Measurements from ENCODE around the gene TICAM2. TPM values are rescaled to one million over a fixed set of nuclear protein-coding genes. Genes with fewer than 3 reads are reported as not detected.
"Not testable (repeated sequence)": the region's sequence is repeated elsewhere in the genome, so short reads cannot be mapped to it uniquely, and the experiment has no call there.

TICAM2 gene, protein sequence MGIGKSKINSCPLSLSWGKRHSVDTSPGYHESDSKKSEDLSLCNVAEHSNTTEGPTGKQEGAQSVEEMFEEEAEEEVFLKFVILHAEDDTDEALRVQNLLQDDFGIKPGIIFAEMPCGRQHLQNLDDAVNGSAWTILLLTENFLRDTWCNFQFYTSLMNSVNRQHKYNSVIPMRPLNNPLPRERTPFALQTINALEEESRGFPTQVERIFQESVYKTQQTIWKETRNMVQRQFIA
- under 1 TPM; 0.27 to 0.96 TPM for total RNA-seq

DNA sequence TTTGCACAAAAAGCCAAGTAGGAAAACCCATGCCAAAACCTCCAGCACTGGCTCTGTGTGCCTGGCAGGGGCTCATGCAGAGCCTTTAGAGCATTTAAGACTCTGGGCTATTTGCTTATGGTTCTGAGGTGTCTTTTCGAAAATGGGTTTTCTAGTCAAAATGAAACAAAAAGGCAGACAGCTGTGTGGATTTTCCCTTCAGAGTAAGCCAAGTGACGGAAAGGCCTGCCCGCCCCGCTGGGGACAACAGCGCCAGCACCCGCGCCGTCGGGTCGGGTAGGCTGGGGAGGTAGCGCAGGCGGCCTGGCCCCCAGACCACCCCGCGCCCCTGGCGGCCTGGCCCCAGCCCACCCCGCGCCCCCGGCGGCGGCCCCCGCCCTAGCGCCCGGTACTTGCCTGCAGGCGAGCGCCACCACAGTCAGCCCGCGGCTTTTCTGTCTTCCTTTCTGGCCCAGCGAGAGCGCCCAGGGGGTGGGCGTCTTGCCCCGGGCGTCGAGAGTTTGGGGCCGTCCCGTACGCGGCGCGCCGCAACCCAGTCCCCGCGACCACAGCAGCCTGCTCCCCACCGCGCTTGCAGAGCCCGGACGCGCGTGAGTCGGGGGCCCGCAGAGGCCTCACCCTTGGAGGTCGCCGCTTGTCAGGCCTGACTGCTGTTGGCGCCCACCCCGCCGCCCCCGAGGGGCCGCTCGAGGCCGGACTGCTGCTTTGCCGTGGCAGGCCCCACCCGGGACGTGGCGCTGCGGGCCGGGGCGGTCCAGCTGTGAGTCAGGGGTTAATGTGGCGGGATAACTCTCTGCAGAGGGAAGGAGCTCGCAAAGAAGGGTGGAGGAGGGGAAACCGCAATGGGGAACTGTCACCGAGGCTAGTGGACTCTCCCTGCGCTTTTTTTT lies at the start of gene TICAM2:
TSS of gene TICAM2 (minus strand) at position 779 of the 890 bp plus-strand sequence. CDS start 21,223 bp downstream, outside the sequence.
- no peaks in the 10 kb centered on the region for H3K27me3 Mint-ChIP-seq
- ATAC-seq, result peak; percentile 87

GRCh38 chr5:115649541-115649940 lies 47.3 kb upstream of the TICAM2 start:
- ATAC-seq (no peak), DNase-seq (no peak)
- no peaks in the 10 kb centered on the region for H3K36me3 Mint-ChIP-seq (ENCODE audit: low read depth)
- peaks cover 15% of the 10 kb centered on the region for H3K27me3 Mint-ChIP-seq
- TF ChIP-seq, protein P1, sequence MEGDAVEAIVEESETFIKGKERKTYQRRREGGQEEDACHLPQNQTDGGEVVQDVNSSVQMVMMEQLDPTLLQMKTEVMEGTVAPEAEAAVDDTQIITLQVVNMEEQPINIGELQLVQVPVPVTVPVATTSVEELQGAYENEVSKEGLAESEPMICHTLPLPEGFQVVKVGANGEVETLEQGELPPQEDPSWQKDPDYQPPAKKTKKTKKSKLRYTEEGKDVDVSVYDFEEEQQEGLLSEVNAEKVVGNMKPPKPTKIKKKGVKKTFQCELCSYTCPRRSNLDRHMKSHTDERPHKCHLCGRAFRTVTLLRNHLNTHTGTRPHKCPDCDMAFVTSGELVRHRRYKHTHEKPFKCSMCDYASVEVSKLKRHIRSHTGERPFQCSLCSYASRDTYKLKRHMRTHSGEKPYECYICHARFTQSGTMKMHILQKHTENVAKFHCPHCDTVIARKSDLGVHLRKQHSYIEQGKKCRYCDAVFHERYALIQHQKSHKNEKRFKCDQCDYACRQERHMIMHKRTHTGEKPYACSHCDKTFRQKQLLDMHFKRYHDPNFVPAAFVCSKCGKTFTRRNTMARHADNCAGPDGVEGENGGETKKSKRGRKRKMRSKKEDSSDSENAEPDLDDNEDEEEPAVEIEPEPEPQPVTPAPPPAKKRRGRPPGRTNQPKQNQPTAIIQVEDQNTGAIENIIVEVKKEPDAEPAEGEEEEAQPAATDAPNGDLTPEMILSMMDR (IDR thresholded peaks at IDR 0.05), result no peak
- H3K9me3 Mint-ChIP-seq, result no peaks in the 10 kb centered on the region
- H3K27ac Mint-ChIP-seq, result no peak overlapping the region
- intact Hi-C loops (cut with micrococcal nuclease), result no loop called here
- CTCF ChIA-PET, result no interaction called here
- H3K4me3 Mint-ChIP-seq, result no peak overlapping the region
- H3K4me1 Mint-ChIP-seq (ENCODE audit: low read depth), result no peaks in the 10 kb centered on the region
- POLR2A ChIA-PET, result interaction anchor here (0.6 kb wide), 1 partner anchor 366 kb away, joined by 3 read pairs; no protein-coding TSS in a partner anchor

More for the DNA sequence above, at the start of gene TICAM2:
- peak within 1 kb of the TSS; percentile 39 for H3K27ac Mint-ChIP-seq
- peak within 1 kb of the TSS; percentile 41 for H3K4me3 Mint-ChIP-seq
- POLR2A ChIA-PET, result interaction anchor here (0.6 to 1.0 kb wide), 3 partner anchors 22 to 33 kb away, joined by 3 to 4 read pairs (median 3); no protein-coding TSS in a partner anchor
- intact Hi-C loops (cut with micrococcal nuclease), result no loop called here
- H3K9me3 Mint-ChIP-seq, result no peaks in the 10 kb centered on the region
- H3K36me3 Mint-ChIP-seq (ENCODE audit: low read depth), result peaks cover 9% of the 10 kb centered on the region
- CTCF ChIA-PET, result interaction anchor here (0.6 to 1.8 kb wide), 5 partner anchors 11 to 293 kb away, joined by 3 to 8 read pairs (median 3); no protein-coding TSS in a partner anchor
- peaks cover 39% of the 10 kb centered on the region for H3K4me1 Mint-ChIP-seq (ENCODE audit: low read depth)
- DNase-seq, result peak; percentile 78
- TF ChIP-seq, protein P1 (IDR thresholded peaks at IDR 0.05), result no peak

DNA sequence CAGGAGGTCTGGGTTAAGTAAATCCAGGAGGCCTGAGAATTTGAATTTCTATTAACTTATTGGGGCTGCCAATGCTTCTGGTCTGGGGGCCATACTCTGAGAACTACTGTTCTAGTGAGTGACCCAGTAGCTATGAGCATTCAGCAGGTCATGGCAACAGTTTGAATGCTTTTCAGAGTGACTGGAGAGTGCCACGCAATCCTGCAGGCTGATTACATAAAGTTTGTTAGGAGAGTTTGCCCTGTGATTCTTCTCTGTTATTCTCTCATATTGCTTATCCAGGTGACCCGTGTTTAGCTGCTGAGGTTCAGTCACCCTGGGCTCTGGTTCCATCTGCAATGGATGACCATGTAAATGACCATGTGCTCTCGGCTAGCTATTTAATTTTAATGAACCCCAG lies 45.8 kb upstream of the TICAM2 start:
- TF ChIP-seq, protein P1 (IDR thresholded peaks at IDR 0.05), result no peak
- ATAC-seq, result no peak
- H3K27ac Mint-ChIP-seq, result no peak overlapping the region
- H3K4me3 Mint-ChIP-seq, result no peak overlapping the region
- intact Hi-C loops (cut with micrococcal nuclease), result no loop called here
- H3K27me3 Mint-ChIP-seq, result peaks cover 26% of the 10 kb centered on the region
- H3K9me3 Mint-ChIP-seq, result no peaks in the 10 kb centered on the region
- DNase-seq, result no peak
- POLR2A ChIA-PET, result no interaction called here
- no peaks in the 10 kb centered on the region for H3K4me1 Mint-ChIP-seq (ENCODE audit: low read depth)
- no peaks in the 10 kb centered on the region for H3K36me3 Mint-ChIP-seq (ENCODE audit: low read depth)
- CTCF ChIA-PET, result interaction anchor here (0.7 kb wide), 1 partner anchor 234 kb away, joined by 3 read pairs; no protein-coding TSS in a partner anchor

DNA sequence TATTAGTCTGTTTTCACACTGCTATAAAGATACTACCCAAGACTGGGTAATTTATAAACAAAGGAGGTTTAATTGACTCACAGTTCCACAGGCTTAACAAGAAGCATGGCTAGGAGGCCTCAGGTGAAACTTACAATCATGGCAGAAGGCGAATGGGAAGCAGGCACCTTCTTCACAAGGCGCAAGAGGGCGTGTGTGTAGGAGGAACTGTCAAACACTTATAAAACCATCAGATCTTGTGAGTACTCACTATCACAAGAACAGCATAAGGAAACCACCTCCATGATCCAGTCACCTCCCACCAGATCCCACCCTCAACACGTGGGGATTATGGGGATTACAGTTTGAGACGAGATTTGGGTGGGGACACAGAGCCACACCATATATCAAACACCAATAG lies 43.1 kb upstream of the TICAM2 start:
- ATAC-seq; H3K9me3 Mint-ChIP-seq; H3K4me3 Mint-ChIP-seq; DNase-seq; H3K27ac Mint-ChIP-seq; CTCF ChIA-PET; H3K4me1 Mint-ChIP-seq (ENCODE audit: low read depth); H3K36me3 Mint-ChIP-seq (ENCODE audit: low read depth); intact Hi-C loops (cut with micrococcal nuclease); POLR2A ChIA-PET: not testable (repeated sequence)
- peaks cover 26% of the 10 kb centered on the region for H3K27me3 Mint-ChIP-seq

DNA sequence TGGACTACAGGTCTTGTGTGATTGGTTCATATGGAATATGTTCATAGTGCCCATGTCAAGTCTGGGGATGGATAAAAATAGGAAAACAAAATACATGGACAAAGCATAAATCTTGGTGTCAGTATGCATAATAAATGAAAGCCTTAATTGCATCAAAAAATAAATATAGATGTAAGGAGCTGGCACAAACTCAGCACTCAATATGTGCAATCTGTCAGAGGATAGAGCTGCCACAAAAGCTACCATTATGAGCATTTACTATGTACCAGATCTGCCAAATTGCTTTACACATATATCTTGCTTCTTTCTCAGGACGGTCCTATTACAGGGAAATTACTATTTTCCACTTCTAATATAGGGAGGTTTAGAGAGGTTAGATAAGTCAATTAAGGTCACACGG lies 41.8 kb upstream of the TICAM2 start:
- CTCF ChIA-PET, result no interaction called here
- H3K27ac Mint-ChIP-seq, result no peak overlapping the region
- H3K27me3 Mint-ChIP-seq, result peaks cover 29% of the 10 kb centered on the region
- POLR2A ChIA-PET, result no interaction called here
- no peak overlapping the region for H3K4me3 Mint-ChIP-seq
- no peaks in the 10 kb centered on the region for H3K9me3 Mint-ChIP-seq
- H3K4me1 Mint-ChIP-seq (ENCODE audit: low read depth), result peaks cover 2% of the 10 kb centered on the region
- H3K36me3 Mint-ChIP-seq (ENCODE audit: low read depth), result no peaks in the 10 kb centered on the region
- intact Hi-C loops (cut with micrococcal nuclease), result no loop called here
- no peak for ATAC-seq
- TF ChIP-seq, protein P1 (IDR thresholded peaks at IDR 0.05), result no peak
- DNase-seq, result no peak

All from activated CD8-positive, alpha-beta T cell treated with anti-CD3 and anti-CD28 coated beads for 36 hours (primary cell).